Body of pancreas (tissue), 4 donors: ENCODE results near the gene ZNF644.

ENCODE experiments used
- POLR2A ChIP-seq, 3 donors: fragments of 450-650 bp; IDR thresholded peaks; one replicate each; pipeline ENCODE4 v1.6.1; 2016; ENCODE audit warnings: antibody characterized with exemption in 3 of 3, mild to moderate bottlenecking in 2 of 3
- TF ChIP-seq, protein P1 (sequence below), 7 experiments: fragments of 450-650 bp in 4 of 7; fragments of 200-600 bp in 3 of 7; sonication (generic) in 3 of 7; IDR thresholded peaks; one replicate each; pipeline ENCODE4 v1.5.1; 2016 to 2019; ENCODE audit warnings: antibody characterized with exemption in 7 of 7

DNA sequence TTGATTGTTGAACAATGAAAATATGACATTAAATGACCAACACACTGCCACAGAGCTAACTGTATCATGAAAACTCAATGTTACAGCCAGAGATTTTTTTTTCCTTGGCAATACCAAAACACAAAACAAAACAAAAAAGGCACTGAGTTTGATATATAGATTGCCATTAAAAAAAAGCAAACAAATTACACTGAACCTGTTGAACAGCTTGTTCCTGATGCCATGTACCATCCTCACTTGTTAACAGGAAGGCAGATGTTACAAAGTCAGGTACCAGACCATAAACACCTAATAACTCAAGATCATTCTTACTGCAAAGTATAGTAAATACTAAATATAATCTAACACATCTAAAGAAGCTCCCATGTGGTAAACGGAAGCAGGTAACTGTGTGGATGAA, 75.2 kb downstream of the ZNF644 start:
- TF ChIP-seq POLR2A (IDR thresholded peaks at IDR 0.05) = no peak
- TF ChIP-seq, protein P1, sequence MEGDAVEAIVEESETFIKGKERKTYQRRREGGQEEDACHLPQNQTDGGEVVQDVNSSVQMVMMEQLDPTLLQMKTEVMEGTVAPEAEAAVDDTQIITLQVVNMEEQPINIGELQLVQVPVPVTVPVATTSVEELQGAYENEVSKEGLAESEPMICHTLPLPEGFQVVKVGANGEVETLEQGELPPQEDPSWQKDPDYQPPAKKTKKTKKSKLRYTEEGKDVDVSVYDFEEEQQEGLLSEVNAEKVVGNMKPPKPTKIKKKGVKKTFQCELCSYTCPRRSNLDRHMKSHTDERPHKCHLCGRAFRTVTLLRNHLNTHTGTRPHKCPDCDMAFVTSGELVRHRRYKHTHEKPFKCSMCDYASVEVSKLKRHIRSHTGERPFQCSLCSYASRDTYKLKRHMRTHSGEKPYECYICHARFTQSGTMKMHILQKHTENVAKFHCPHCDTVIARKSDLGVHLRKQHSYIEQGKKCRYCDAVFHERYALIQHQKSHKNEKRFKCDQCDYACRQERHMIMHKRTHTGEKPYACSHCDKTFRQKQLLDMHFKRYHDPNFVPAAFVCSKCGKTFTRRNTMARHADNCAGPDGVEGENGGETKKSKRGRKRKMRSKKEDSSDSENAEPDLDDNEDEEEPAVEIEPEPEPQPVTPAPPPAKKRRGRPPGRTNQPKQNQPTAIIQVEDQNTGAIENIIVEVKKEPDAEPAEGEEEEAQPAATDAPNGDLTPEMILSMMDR (IDR thresholded peaks at IDR 0.05) = no peak
